ENCODE measurements around the gene UGT1A3. TPM values are rescaled to one million over a fixed set of nuclear protein-coding genes. Genes with fewer than 3 reads are reported as not detected.

The UGT1A3 gene
- total RNA-seq, 2 experiments from 2014 or later: not detected

GRCh38 chr2:233807215-233807865 lies 78.5 kb downstream of the UGT1A3 start:
- H3K27ac Mint-ChIP-seq: no peak overlapping the region
- no peaks in the 10 kb centered on the region for H3K4me1 Mint-ChIP-seq (ENCODE audit: low read depth)
- intact Hi-C loops (cut with micrococcal nuclease): no loop called here
- H3K36me3 Mint-ChIP-seq: no peaks in the 10 kb centered on the region
- no peaks in the 10 kb centered on the region for H3K9me3 Mint-ChIP-seq
- H3K27me3 Mint-ChIP-seq: peaks cover 8% of the 10 kb centered on the region
- H3K4me3 Mint-ChIP-seq: no peak overlapping the region
- ChIA-PET CTCF (no interaction called here), POLR2A (no interaction called here)
- DNase-seq: peak; percentile 4

- ChIA-PET CTCF (no interaction called here), POLR2A (no interaction called here)
- H3K27ac Mint-ChIP-seq: no peak overlapping the region
- no peak overlapping the region for H3K4me3 Mint-ChIP-seq
- intact Hi-C loops (cut with micrococcal nuclease): no loop called here
- H3K4me1 Mint-ChIP-seq (ENCODE audit: low read depth): no peaks in the 10 kb centered on the region
- peaks cover 8% of the 10 kb centered on the region for H3K27me3 Mint-ChIP-seq
- no peaks in the 10 kb centered on the region for H3K9me3 Mint-ChIP-seq
- H3K36me3 Mint-ChIP-seq: no peaks in the 10 kb centered on the region
- peak; percentile 3 for DNase-seq
These were observed 79.4 kb downstream of the UGT1A3 start for GRCh38 chr2:233807966-233808935.

GRCh38 chr2:233810385-233810784 lies 81.5 kb downstream of the UGT1A3 start:
- Mint-ChIP-seq H3K27me3 (peaks cover 6% of the 10 kb centered on the region), H3K9me3 (no peaks in the 10 kb centered on the region), H3K4me3 (no peak overlapping the region), H3K27ac (no peak overlapping the region), H3K36me3 (no peaks in the 10 kb centered on the region), H3K4me1 (ENCODE audit: low read depth) (no peaks in the 10 kb centered on the region)
- POLR2A ChIA-PET: no interaction called here
- CTCF ChIA-PET: no interaction called here
- DNase-seq: peak; percentile 3
- intact Hi-C loops (cut with micrococcal nuclease): no loop called here

- Mint-ChIP-seq H3K27me3 (peaks cover 6% of the 10 kb centered on the region), H3K4me3 (no peak overlapping the region), H3K36me3 (no peaks in the 10 kb centered on the region), H3K4me1 (ENCODE audit: low read depth) (no peaks in the 10 kb centered on the region), H3K9me3 (no peaks in the 10 kb centered on the region), H3K27ac (no peak overlapping the region)
- POLR2A ChIA-PET: no interaction called here
- CTCF ChIA-PET: no interaction called here
- intact Hi-C loops (cut with micrococcal nuclease): no loop called here
- DNase-seq: peak; percentile 4
These were observed 82.2 kb downstream of the UGT1A3 start for GRCh38 chr2:233811087-233811486.

GRCh38 chr2:233811732-233812131 lies 82.9 kb downstream of the UGT1A3 start:
- CTCF ChIA-PET: no interaction called here
- Mint-ChIP-seq H3K4me3 (no peak overlapping the region), H3K4me1 (ENCODE audit: low read depth) (no peaks in the 10 kb centered on the region), H3K9me3 (no peaks in the 10 kb centered on the region), H3K27ac (no peak overlapping the region), H3K36me3 (no peaks in the 10 kb centered on the region), H3K27me3 (peaks cover 6% of the 10 kb centered on the region)
- intact Hi-C loops (cut with micrococcal nuclease): no loop called here
- POLR2A ChIA-PET: no interaction called here
- DNase-seq: peak; percentile 1

GRCh38 chr2:233813236-233814055 lies 84.6 kb downstream of the UGT1A3 start:
- H3K36me3 Mint-ChIP-seq: no peaks in the 10 kb centered on the region
- no peaks in the 10 kb centered on the region for H3K4me1 Mint-ChIP-seq (ENCODE audit: low read depth)
- H3K27ac Mint-ChIP-seq: no peak overlapping the region
- CTCF ChIA-PET: no interaction called here
- intact Hi-C loops (cut with micrococcal nuclease): no loop called here
- no peak overlapping the region for H3K4me3 Mint-ChIP-seq
- DNase-seq: no peak
- H3K9me3 Mint-ChIP-seq: no peaks in the 10 kb centered on the region
- peaks cover 7% of the 10 kb centered on the region for H3K27me3 Mint-ChIP-seq
- POLR2A ChIA-PET: no interaction called here

- no peak for DNase-seq
- ChIA-PET CTCF (no interaction called here), POLR2A (no interaction called here)
- H3K9me3 Mint-ChIP-seq: no peaks in the 10 kb centered on the region
- H3K27ac Mint-ChIP-seq: no peak overlapping the region
- no peaks in the 10 kb centered on the region for H3K4me1 Mint-ChIP-seq (ENCODE audit: low read depth)
- no peak overlapping the region for H3K4me3 Mint-ChIP-seq
- no peaks in the 10 kb centered on the region for H3K36me3 Mint-ChIP-seq
- H3K27me3 Mint-ChIP-seq: peaks cover 7% of the 10 kb centered on the region
- intact Hi-C loops (cut with micrococcal nuclease): no loop called here
These were observed 85.4 kb downstream of the UGT1A3 start for GRCh38 chr2:233814056-233814835.

- ChIA-PET CTCF (no interaction called here), POLR2A (no interaction called here)
- intact Hi-C loops (cut with micrococcal nuclease): no loop called here
- DNase-seq: no peak
- no peak overlapping the region for H3K4me3 Mint-ChIP-seq
- H3K27ac Mint-ChIP-seq: no peak overlapping the region
- peaks cover 4% of the 10 kb centered on the region for H3K27me3 Mint-ChIP-seq
- H3K9me3 Mint-ChIP-seq: no peaks in the 10 kb centered on the region
- H3K36me3 Mint-ChIP-seq: no peaks in the 10 kb centered on the region
- H3K4me1 Mint-ChIP-seq (ENCODE audit: low read depth): no peaks in the 10 kb centered on the region
These were observed 87.0 kb downstream of the UGT1A3 start for GRCh38 chr2:233815861-233816260.

- Mint-ChIP-seq H3K27ac (no peak overlapping the region), H3K36me3 (no peaks in the 10 kb centered on the region), H3K4me1 (ENCODE audit: low read depth) (no peaks in the 10 kb centered on the region), H3K4me3 (no peak overlapping the region), H3K27me3 (peaks cover 3% of the 10 kb centered on the region), H3K9me3 (no peaks in the 10 kb centered on the region)
- intact Hi-C loops (cut with micrococcal nuclease): no loop called here
- ChIA-PET CTCF (no interaction called here), POLR2A (no interaction called here)
- no peak for DNase-seq
These were observed 87.5 kb downstream of the UGT1A3 start for GRCh38 chr2:233816334-233816733.

GRCh38 chr2:233816771-233817170 lies 87.9 kb downstream of the UGT1A3 start:
- no peaks in the 10 kb centered on the region for H3K9me3 Mint-ChIP-seq
- CTCF ChIA-PET: no interaction called here
- H3K27me3 Mint-ChIP-seq: peaks cover 3% of the 10 kb centered on the region
- intact Hi-C loops (cut with micrococcal nuclease): no loop called here
- no peak overlapping the region for H3K27ac Mint-ChIP-seq
- H3K4me1 Mint-ChIP-seq (ENCODE audit: low read depth): no peaks in the 10 kb centered on the region
- POLR2A ChIA-PET: no interaction called here
- DNase-seq: no peak
- no peak overlapping the region for H3K4me3 Mint-ChIP-seq
- H3K36me3 Mint-ChIP-seq: no peaks in the 10 kb centered on the region

- H3K4me1 Mint-ChIP-seq (ENCODE audit: low read depth): no peaks in the 10 kb centered on the region
- H3K9me3 Mint-ChIP-seq: no peaks in the 10 kb centered on the region
- no peak for DNase-seq
- ChIA-PET POLR2A (no interaction called here), CTCF (no interaction called here)
- H3K27ac Mint-ChIP-seq: no peak overlapping the region
- intact Hi-C loops (cut with micrococcal nuclease): no loop called here
- peaks cover 3% of the 10 kb centered on the region for H3K27me3 Mint-ChIP-seq
- H3K4me3 Mint-ChIP-seq: no peak overlapping the region
- no peaks in the 10 kb centered on the region for H3K36me3 Mint-ChIP-seq
These were observed 88.6 kb downstream of the UGT1A3 start for GRCh38 chr2:233817361-233817911.

All from activated CD4-positive, alpha-beta memory T cell treated with anti-CD3 and anti-CD28 coated beads for 36 hours (primary cell).